GM12878 (cell line): Measurements from ENCODE around the gene SPATS2L. TPM values are rescaled to one million over a fixed set of nuclear protein-coding genes. Genes with fewer than 3 reads are reported as not detected.

Experiments
- ATAC-seq: fragments of 200-7000 bp; cut with Tn5 transposase; 3 replicates; pipeline ENCODE4 v1.9.1; 2020; ENCODE audit warnings: mild to moderate bottlenecking, moderate library complexity
- BruUV-seq: library from RNA; stranded (reverse); fragments of 400-500 nt; replicated peaks from 2 replicates; lab custom pipeline; 2021; lab: Mats Ljungman, UMichigan
- CTCF ChIA-PET: fragments of 300-600 bp; sonication (Branson Sonifier 250); formaldehyde crosslinking; extraction: SDS; loops from one replicate; lab custom pipeline; 2021; ENCODE audit warnings: inconsistent platforms; lab: Yijun Ruan, JAX
- POLR2A ChIA-PET: fragments of 350-600 bp; formaldehyde crosslinking; extraction: SDS; loops from one replicate; lab custom pipeline; 2021; ENCODE audit warnings: inconsistent platforms; lab: Charles Lee
- RAD21 ChIA-PET: fragments of 300-600 bp; sonication (Branson Sonifier 250); formaldehyde crosslinking; loops from one replicate; lab custom pipeline; 2023; ENCODE audit warnings: antibody characterized with exemption; ENCODE audit not compliant: unreplicated experiment; lab: Charles Lee
- SMC1A ChIA-PET: fragments of 300-600 bp; sonication (Branson Sonifier 250); formaldehyde crosslinking; loops from one replicate; lab custom pipeline; 2023; ENCODE audit not compliant: unreplicated experiment, uncharacterized antibody; lab: Charles Lee
- DNase-seq: peaks from one replicate; pipeline ENCODE4 v3.0.0-alpha.2; 2011; ENCODE audit warnings: low read depth, low spot score
- FAIRE-seq: peaks from 3 replicates; lab custom pipeline; 2011; peaks lifted over from hg19 to GRCh38; lab: Jason Lieb, UNC
- H2AFZ ChIP-seq: 2 replicates; pipeline ENCODE4 v1.6.0; 2011; ENCODE audit warnings: low read depth, low read length, control low read depth; ENCODE audit not compliant: control insufficient read depth
- H3K27ac ChIP-seq: 2 replicates; pipeline ENCODE4 v1.5.1; 2011; ENCODE audit warnings: control low read depth; ENCODE audit not compliant: control insufficient read depth, insufficient read depth
- H3K27me3 ChIP-seq, 2 experiments: replicated peaks in 1 of 2; 2 replicates each; pipeline versions ENCODE4 v1.6.0 to v1.6.1; 2011; ENCODE audit warnings: low read length in 1 of 2; ENCODE audit not compliant: control insufficient read depth in 2 of 2, insufficient read depth in 2 of 2
- H3K36me3 ChIP-seq, 2 experiments: 2 replicates each; pipeline ENCODE4 v1.5.1; 2011; ENCODE audit warnings: low read length in 1 of 2; ENCODE audit not compliant: control insufficient read depth in 2 of 2, insufficient read depth in 2 of 2
- H3K4me1 ChIP-seq: 2 replicates; pipeline ENCODE4 v1.6.1; 2011; ENCODE audit warnings: mild to moderate bottlenecking, low read length, moderate library complexity, mixed read lengths; ENCODE audit not compliant: control insufficient read depth, insufficient read depth
- H3K4me2 ChIP-seq: 2 replicates; pipeline ENCODE4 v1.6.0; 2011; ENCODE audit warnings: control low read depth; ENCODE audit not compliant: control insufficient read depth, insufficient read depth
- H3K4me3 ChIP-seq: fragments of 200-600 bp; sonication (generic); 2 replicates; pipeline ENCODE4 v1.5.1; 2016
- H3K79me2 ChIP-seq: 2 replicates; pipeline ENCODE4 v1.6.0; 2011; ENCODE audit warnings: low read length; ENCODE audit not compliant: control insufficient read depth, insufficient read depth
- H3K9ac ChIP-seq: 2 replicates; pipeline ENCODE4 v1.8.0; 2011; ENCODE audit warnings: low read length, control low read depth, mixed read lengths; ENCODE audit not compliant: control insufficient read depth, insufficient read depth
- H3K9me3 ChIP-seq: replicated peaks from 3 replicates; pipeline ENCODE4 v1.5.1; 2011; ENCODE audit warnings: mild to moderate bottlenecking, low read length; ENCODE audit not compliant: control insufficient read depth, insufficient read depth
- H4K20me1 ChIP-seq: 2 replicates; pipeline ENCODE4 v1.6.0; 2011; ENCODE audit not compliant: control insufficient read depth, insufficient read depth
- CUX1 ChIP-seq: IDR thresholded peaks from 2 replicates; pipeline ENCODE4 v1.6.1; 2012; ENCODE audit warnings: improper control_type of control experiment, low read depth, low read length; ENCODE audit not compliant: insufficient replicate concordance
- FOXM1 ChIP-seq: IDR thresholded peaks from 2 replicates; pipeline ENCODE4 v1.6.1; 2012; ENCODE audit warnings: low read depth, mild to moderate bottlenecking, inconsistent platforms, low read length, moderate library complexity
- GABPA ChIP-seq: IDR thresholded peaks from 2 replicates; pipeline ENCODE4 v1.6.1; 2014; ENCODE audit warnings: antibody characterized with exemption, low read depth, mild to moderate bottlenecking, inconsistent platforms
- IKZF1 ChIP-seq: fragments of 450-650 bp; conservative IDR thresholded peaks from 2 replicates; pipeline ENCODE4 v1.6.1; 2017; ENCODE audit warnings: antibody characterized with exemption, mild to moderate bottlenecking
- IRF4 ChIP-seq: IDR thresholded peaks from 2 replicates; pipeline ENCODE4 v1.6.1; 2011; ENCODE audit warnings: low read depth, low read length
- LARP7 ChIP-seq: fragments of 450-650 bp; IDR thresholded peaks from 2 replicates; pipeline ENCODE4 v1.6.1; 2017; ENCODE audit warnings: mild to moderate bottlenecking
- RB1 ChIP-seq: fragments of 450-650 bp; formaldehyde crosslinking; IDR thresholded peaks from 2 replicates; pipeline ENCODE4 v1.6.1; 2017; ENCODE audit warnings: mild to moderate bottlenecking, borderline replicate concordance
- STAT3 ChIP-seq: IDR thresholded peaks from 2 replicates; pipeline ENCODE4 v1.6.1; 2011; ENCODE audit warnings: low read depth, low read length, improper control_type of control experiment
- TCF12 ChIP-seq: IDR thresholded peaks from 2 replicates; pipeline ENCODE4 v1.6.1; 2011; ENCODE audit warnings: low read depth, mild to moderate bottlenecking, low read length
- WGBS: methylation state at CpG from one replicate; pipeline ENCODE4 v1.1.6; 2016; ENCODE audit warnings: low lambda C conversion rate; ENCODE audit not compliant: insufficient replicate concordance, insufficient coverage; ENCODE audit errors: missing lambda C conversion rate; 5-methylcytosine and 5-hydroxymethylcytosine counted together
- in situ Hi-C: fragments of 300-500 bp; cut with MboI; formaldehyde crosslinking; loops from 9 replicates; pipeline ENCODE4 v1.14.3; 2018; ENCODE audit warnings: mixed read lengths
- intact Hi-C: fragments of 100-400 bp; cut with micrococcal nuclease; formaldehyde crosslinking; loops from one replicate; pipeline ENCODE4 v1.14.2; 2022; ENCODE audit not compliant: unreplicated experiment
- polyA plus RNA-seq, 11 experiments: library from polyadenylated mRNA; depleted of rRNA in 4 of 11; unstranded in 6 of 11; stranded (reverse) in 5 of 11; fragments of >200 nt; fragmentation: Nextera tagmentation in 4 of 11; fragmentation: Illumina TruSeq in 1 of 11; extraction: Ambion mirVana in 4 of 11; extraction: Trizol in 1 of 11; gene quantifications; 1 replicate in 1 of 11; 2 replicates in 10 of 11; pipeline versions ENCODE4 v1.2.1 to v1.2.3, GENCODE V29; 2011 to 2016; ENCODE audit warnings: inconsistent platforms in 2 of 11, missing spikeins in 2 of 11, low read depth in 1 of 11
- total RNA-seq, 4 experiments: library from RNA; depleted of rRNA in 3 of 4; stranded (reverse); fragments of >200 nt in 3 of 4; fragmentation: Illumina TruSeq in 1 of 4; extraction: Trizol in 1 of 4; gene quantifications; 2 replicates each; pipeline versions ENCODE4 v1.2.1 to v1.2.3, GENCODE V29; 2013 to 2021

The SPATS2L gene
- total and polyA plus RNA-seq, 10 of the 15 experiments (the other 5 are each of a cell fraction or from before 2014, with no cell fraction given), result 5.2 to 30.0 (median 20.1) TPM

GRCh38 chr2:200340508-200341224 is 34.2 kb downstream of the SPATS2L start:
- no peaks in the 10 kb centered on the region for H3K9me3 ChIP-seq
- POLR2A ChIA-PET, result no interaction called here
- H4K20me1 ChIP-seq, result no peaks in the 10 kb centered on the region
- intact Hi-C loops (no loop called here), in situ Hi-C loops (no loop called here)
- DNase-seq, result no peak
- RAD21 ChIA-PET, result no interaction called here
- H2AFZ ChIP-seq, result no peak overlapping the region
- no peak overlapping the region for H3K27ac ChIP-seq
- no peak overlapping the region for H3K4me3 ChIP-seq
- WGBS, result 84% methylated on average over 6 of the region's 6 CpGs
- no peaks in the 10 kb centered on the region; the same call in 1 of the 2 replicates for H3K4me1 ChIP-seq
- H3K36me3 ChIP-seq, result no peaks in the 10 kb centered on the region
- no TSS peak for BruUV-seq
- no peak for FAIRE-seq
- SMC1A ChIA-PET, result no interaction called here
- ATAC-seq, result no peak
- no peaks in the 10 kb centered on the region for H3K27me3 ChIP-seq
- no peaks in the 10 kb centered on the region for H3K79me2 ChIP-seq
- no peak overlapping the region for H3K4me2 ChIP-seq
- CTCF ChIA-PET, result no interaction called here
- TF ChIP-seq STAT3 (no peak), FOXM1 (no peak), GABPA (no peak), TCF12 (no peak), IRF4 (no peak), RB1 (no peak), LARP7 (no peak), CUX1 (no peak), IKZF1 (no peak)
- H3K9ac ChIP-seq, result no peak overlapping the region
